KMS-11 (cell line): ENCODE measurements around the gene AIFM3.

ENCODE experiments used
- H2AFZ ChIP-seq: fragments of 200-600 bp; sonication (generic); 2 replicates; pipeline ENCODE4 v1.6.1; 2016; ENCODE audit warnings: antibody characterized with exemption, mixed run types, low read depth
- H3K27ac ChIP-seq: fragments of 200-600 bp; sonication (generic); 2 replicates; pipeline ENCODE4 v1.6.1; 2016; ENCODE audit warnings: mild to moderate bottlenecking, mixed run types
- H3K27me3 ChIP-seq: fragments of 200-600 bp; sonication (generic); 2 replicates; pipeline ENCODE4 v1.6.1; 2017; ENCODE audit warnings: mild to moderate bottlenecking, low read depth, mixed run types, moderate library complexity; ENCODE audit not compliant: insufficient read depth
- H3K36me3 ChIP-seq: fragments of 200-600 bp; sonication (generic); 2 replicates; pipeline ENCODE4 v1.6.1; 2017; ENCODE audit warnings: mild to moderate bottlenecking, mixed run types; ENCODE audit not compliant: insufficient read depth
- H3K4me1 ChIP-seq: fragments of 200-600 bp; sonication (generic); 2 replicates; pipeline ENCODE4 v1.6.1; 2016; ENCODE audit warnings: mild to moderate bottlenecking, low read depth, mixed run types; ENCODE audit not compliant: poor library complexity, severe bottlenecking
- H3K4me2 ChIP-seq: fragments of 200-600 bp; sonication (generic); 2 replicates; pipeline ENCODE4 v1.7.0; 2016; ENCODE audit warnings: mild to moderate bottlenecking, mixed run types
- H3K4me3 ChIP-seq: fragments of 200-600 bp; sonication (generic); IDR thresholded peaks from 2 replicates; pipeline ENCODE4 v1.6.1; 2017; ENCODE audit warnings: low read depth, low read length, mixed read lengths; ENCODE audit not compliant: insufficient read depth
- H3K79me2 ChIP-seq: fragments of 200-600 bp; sonication (generic); 2 replicates; pipeline ENCODE4 v1.6.1; 2016; ENCODE audit warnings: low read depth, mixed run types; ENCODE audit not compliant: insufficient read depth
- H3K9ac ChIP-seq: fragments of 200-600 bp; sonication (generic); 2 replicates; pipeline ENCODE4 v1.6.1; 2016; ENCODE audit warnings: mild to moderate bottlenecking, mixed run types
- H4K20me1 ChIP-seq: fragments of 200-600 bp; sonication (generic); 2 replicates; pipeline ENCODE4 v1.6.1; 2016; ENCODE audit warnings: mild to moderate bottlenecking, mixed run types; ENCODE audit not compliant: insufficient read depth
- CTCF ChIP-seq: fragments of 200-600 bp; sonication (generic); conservative IDR thresholded peaks from 2 replicates; pipeline ENCODE4 v1.6.1; 2017; ENCODE audit warnings: low read depth, mild to moderate bottlenecking, antibody characterized with exemption, low read length, moderate library complexity, mixed read lengths

AIFM3 gene

DNA sequence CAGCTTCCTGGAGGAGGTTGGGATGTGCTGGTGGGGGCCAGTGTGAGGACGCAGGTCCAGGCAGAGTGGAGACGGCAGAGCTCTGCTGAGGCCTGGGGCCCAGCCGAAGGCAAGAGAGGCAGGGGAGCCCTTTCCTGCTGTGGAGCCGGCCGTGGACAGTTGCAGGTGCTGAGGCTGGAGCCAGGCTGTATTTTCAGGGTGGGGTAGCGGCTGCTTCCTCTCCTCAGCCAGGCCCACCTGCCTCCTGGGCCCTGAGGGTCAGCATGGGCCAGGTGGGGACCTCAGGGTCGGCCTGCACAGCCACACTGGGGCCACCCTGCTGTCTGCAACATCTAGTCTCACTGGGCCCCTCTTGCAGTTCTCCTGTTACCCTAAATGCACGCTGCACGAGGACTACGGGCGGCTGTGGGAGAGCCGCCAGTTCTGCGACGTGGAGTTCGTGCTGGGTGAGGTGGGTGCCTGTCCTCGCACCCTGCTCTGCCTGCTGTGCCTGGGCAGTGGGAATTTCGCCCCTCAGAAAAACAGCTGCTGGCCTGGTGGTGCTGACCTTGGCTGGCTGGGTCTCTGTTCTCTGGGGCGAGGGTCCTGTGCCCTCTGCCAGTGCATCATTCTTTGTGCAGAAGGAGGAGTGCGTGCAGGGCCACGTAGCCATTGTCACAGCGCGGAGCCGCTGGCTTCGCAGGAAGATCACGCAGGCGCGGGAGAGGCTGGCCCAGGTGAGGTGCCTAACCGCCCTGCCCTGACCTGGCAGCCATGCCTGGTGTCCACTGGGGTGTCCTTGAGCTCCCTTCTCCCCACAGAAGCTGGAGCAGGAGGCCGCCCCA, 26.5 kb downstream of the AIFM3 start:
- no peak overlapping the region for H3K27ac ChIP-seq
- no peaks in the 10 kb centered on the region for H3K79me2 ChIP-seq
- H3K36me3 ChIP-seq: no peaks in the 10 kb centered on the region
- no peak overlapping the region for H2AFZ ChIP-seq
- no peak overlapping the region for H3K9ac ChIP-seq
- H3K4me1 ChIP-seq: no peaks in the 10 kb centered on the region
- TF ChIP-seq CTCF: no peak
- H3K4me3 ChIP-seq: no peak overlapping the region
- no peak overlapping the region for H3K4me2 ChIP-seq
- no peaks in the 10 kb centered on the region for H4K20me1 ChIP-seq
- H3K27me3 ChIP-seq: no peaks in the 10 kb centered on the region

DNA sequence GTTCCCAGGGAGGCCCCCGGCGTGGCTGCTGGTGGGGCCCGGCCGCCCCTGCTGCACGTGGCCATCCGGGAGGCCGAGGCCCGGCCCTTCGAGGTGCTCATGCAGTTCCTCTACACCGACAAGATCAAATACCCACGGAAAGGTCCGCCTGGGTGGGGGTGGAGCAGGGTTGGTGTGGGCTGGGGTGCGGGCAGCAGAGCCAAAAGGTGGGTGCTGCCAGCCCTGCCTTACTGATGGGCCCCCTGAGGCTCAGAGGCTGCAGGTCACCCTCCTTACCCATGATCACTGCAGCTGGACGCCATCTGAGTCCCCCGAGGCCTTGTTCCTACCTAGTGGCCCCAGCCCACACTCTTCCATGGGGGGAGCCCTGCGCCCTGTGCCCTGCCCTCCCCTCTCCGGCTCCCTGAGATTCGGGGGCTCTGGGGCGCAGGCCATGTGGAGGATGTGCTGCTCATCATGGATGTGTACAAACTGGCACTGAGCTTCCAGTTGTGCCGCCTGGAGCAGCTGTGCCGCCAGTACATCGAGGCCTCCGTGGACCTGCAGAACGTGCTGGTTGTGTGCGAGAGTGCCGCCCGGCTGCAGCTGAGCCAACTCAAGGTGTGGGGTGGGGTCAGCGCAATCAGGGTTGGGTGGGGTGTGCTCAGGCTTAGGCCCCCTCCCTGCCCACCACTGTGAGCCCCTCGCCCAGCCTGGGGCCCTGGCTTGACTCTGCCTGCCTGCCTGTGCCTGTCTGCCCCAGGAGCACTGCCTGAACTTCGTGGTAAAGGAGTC, 27.3 kb downstream of the AIFM3 start:
- TF ChIP-seq CTCF: no peak
- H3K27ac ChIP-seq: no peak overlapping the region
- H3K27me3 ChIP-seq: no peaks in the 10 kb centered on the region
- H3K79me2 ChIP-seq: no peaks in the 10 kb centered on the region
- no peak overlapping the region for H3K4me2 ChIP-seq
- no peak overlapping the region for H2AFZ ChIP-seq
- no peaks in the 10 kb centered on the region for H3K36me3 ChIP-seq
- H3K4me1 ChIP-seq: no peaks in the 10 kb centered on the region
- H3K9ac ChIP-seq: no peak overlapping the region
- H4K20me1 ChIP-seq: no peaks in the 10 kb centered on the region
- H3K4me3 ChIP-seq: no peak overlapping the region

DNA sequence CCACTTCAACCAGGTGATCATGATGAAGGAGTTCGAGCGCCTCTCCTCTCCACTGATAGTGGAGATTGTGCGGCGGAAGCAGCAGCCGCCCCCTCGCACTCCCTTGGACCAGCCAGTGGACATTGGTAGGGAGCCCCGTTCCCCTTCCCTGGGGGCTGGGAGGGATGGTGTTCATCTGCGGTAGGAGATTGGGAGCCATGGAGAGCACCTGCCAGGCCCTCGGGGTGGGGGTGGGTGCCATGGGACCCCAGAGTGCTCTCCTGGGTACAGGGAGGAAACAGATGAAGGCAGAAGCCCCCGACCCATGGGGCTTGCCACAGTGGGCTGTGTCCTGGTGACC, 27.8 kb downstream of the AIFM3 start:
- Histone ChIP-seq H3K79me2 (peaks cover 5% of the 10 kb centered on the region; the same call in 1 of the 2 replicates), H3K36me3 (no peaks in the 10 kb centered on the region), H3K27ac (no peak overlapping the region), H4K20me1 (no peaks in the 10 kb centered on the region), H3K4me1 (peaks cover under 1% of the 10 kb centered on the region), H2AFZ (no peak overlapping the region), H3K9ac (no peak overlapping the region), H3K27me3 (no peaks in the 10 kb centered on the region), H3K4me3 (no peak overlapping the region), H3K4me2 (no peak overlapping the region)
- no peak for TF ChIP-seq CTCF

GRCh38 chr22:20995329-20996030, 28.4 kb downstream of the AIFM3 start:
- no peak overlapping the region for H3K4me3 ChIP-seq
- no peak overlapping the region for H3K4me2 ChIP-seq
- no peaks in the 10 kb centered on the region for H3K36me3 ChIP-seq
- peaks cover 11% of the 10 kb centered on the region; the same call in 1 of the 2 replicates for H3K79me2 ChIP-seq
- no peak overlapping the region for H3K9ac ChIP-seq
- no peaks in the 10 kb centered on the region for H3K27me3 ChIP-seq
- H2AFZ ChIP-seq: no peak overlapping the region
- no peaks in the 10 kb centered on the region for H4K20me1 ChIP-seq
- no peak for TF ChIP-seq CTCF
- H3K27ac ChIP-seq: no peak overlapping the region
- peaks cover 6% of the 10 kb centered on the region for H3K4me1 ChIP-seq
